Breast epithelium (tissue), 3 donors: ENCODE results near the gene ANKRD26.

Source experiments
- CTCF ChIP-seq, 3 donors: fragments of 450-650 bp; IDR thresholded peaks; one replicate each; pipeline ENCODE4 v1.5.1; 2016 to 2017; ENCODE audit warnings: antibody characterized with exemption in 3 of 3, mild to moderate bottlenecking in 3 of 3, moderate library complexity in 3 of 3
- POLR2AphosphoS5 ChIP-seq, 3 donors: sonication (generic); formaldehyde crosslinking; IDR thresholded peaks; one replicate each; pipeline ENCODE4 v1.6.1; 2017; ENCODE audit warnings: antibody characterized with exemption in 3 of 3

GRCh38 chr10:26983156-26983555, 117.1 kb downstream of the ANKRD26 start:
- no peak for TF ChIP-seq CTCF (IDR thresholded peaks at IDR 0.05)
- TF ChIP-seq POLR2AphosphoS5 (IDR thresholded peaks at IDR 0.05) = no peak
